ENCODE results near the gene CENPX. TPM values are rescaled to one million over a fixed set of nuclear protein-coding genes. Genes with fewer than 3 reads are reported as not detected.

CENPX gene
- total and polyA plus RNA-seq, 2 of the 13 experiments (the other 11 are each of a cell fraction or from before 2014, with no cell fraction given), result 92.7 to 170 TPM

- 0 out of 2 replicates have a peak, but pooled peaks have one; percentile 8 for TF ChIP-seq SRY (CRISPR knock-in tag; IDR thresholded peaks at IDR 0.05)
- TF ChIP-seq KMT2A (CRISPR knock-in tag; IDR thresholded peaks at IDR 0.05), result no peak
- peak; percentile 78; the same call in 1 of the 2 replicates for TF ChIP-seq STAT5B (CRISPR knock-in tag; IDR thresholded peaks at IDR 0.05)
- TF ChIP-seq, protein P1, sequence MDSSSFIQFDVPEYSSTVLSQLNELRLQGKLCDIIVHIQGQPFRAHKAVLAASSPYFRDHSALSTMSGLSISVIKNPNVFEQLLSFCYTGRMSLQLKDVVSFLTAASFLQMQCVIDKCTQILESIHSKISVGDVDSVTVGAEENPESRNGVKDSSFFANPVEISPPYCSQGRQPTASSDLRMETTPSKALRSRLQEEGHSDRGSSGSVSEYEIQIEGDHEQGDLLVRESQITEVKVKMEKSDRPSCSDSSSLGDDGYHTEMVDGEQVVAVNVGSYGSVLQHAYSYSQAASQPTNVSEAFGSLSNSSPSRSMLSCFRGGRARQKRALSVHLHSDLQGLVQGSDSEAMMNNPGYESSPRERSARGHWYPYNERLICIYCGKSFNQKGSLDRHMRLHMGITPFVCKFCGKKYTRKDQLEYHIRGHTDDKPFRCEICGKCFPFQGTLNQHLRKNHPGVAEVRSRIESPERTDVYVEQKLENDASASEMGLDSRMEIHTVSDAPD (CRISPR knock-in tag; IDR thresholded peaks at IDR 0.05), result 0 out of 2 replicates have a peak, but pooled peaks have one; percentile 25
- TF ChIP-seq, protein P2, sequence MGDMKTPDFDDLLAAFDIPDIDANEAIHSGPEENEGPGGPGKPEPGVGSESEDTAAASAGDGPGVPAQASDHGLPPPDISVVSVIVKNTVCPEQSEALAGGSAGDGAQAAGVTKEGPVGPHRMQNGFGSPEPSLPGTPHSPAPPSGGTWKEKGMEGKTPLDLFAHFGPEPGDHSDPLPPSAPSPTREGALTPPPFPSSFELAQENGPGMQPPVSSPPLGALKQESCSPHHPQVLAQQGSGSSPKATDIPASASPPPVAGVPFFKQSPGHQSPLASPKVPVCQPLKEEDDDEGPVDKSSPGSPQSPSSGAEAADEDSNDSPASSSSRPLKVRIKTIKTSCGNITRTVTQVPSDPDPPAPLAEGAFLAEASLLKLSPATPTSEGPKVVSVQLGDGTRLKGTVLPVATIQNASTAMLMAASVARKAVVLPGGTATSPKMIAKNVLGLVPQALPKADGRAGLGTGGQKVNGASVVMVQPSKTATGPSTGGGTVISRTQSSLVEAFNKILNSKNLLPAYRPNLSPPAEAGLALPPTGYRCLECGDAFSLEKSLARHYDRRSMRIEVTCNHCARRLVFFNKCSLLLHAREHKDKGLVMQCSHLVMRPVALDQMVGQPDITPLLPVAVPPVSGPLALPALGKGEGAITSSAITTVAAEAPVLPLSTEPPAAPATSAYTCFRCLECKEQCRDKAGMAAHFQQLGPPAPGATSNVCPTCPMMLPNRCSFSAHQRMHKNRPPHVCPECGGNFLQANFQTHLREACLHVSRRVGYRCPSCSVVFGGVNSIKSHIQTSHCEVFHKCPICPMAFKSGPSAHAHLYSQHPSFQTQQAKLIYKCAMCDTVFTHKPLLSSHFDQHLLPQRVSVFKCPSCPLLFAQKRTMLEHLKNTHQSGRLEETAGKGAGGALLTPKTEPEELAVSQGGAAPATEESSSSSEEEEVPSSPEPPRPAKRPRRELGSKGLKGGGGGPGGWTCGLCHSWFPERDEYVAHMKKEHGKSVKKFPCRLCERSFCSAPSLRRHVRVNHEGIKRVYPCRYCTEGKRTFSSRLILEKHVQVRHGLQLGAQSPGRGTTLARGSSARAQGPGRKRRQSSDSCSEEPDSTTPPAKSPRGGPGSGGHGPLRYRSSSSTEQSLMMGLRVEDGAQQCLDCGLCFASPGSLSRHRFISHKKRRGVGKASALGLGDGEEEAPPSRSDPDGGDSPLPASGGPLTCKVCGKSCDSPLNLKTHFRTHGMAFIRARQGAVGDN (CRISPR knock-in tag; IDR thresholded peaks at IDR 0.05), result peak; percentile 78
- TF ChIP-seq ARNT2 (CRISPR knock-in tag; IDR thresholded peaks at IDR 0.05; ENCODE audit: low read depth), result peak; percentile 67
- peak; percentile 75; the same call in 1 of the 2 replicates for TF ChIP-seq ZNF350 (CRISPR knock-in tag; IDR thresholded peaks at IDR 0.05; ENCODE audit: borderline replicate concordance, low read depth)
- TF ChIP-seq, protein P3, sequence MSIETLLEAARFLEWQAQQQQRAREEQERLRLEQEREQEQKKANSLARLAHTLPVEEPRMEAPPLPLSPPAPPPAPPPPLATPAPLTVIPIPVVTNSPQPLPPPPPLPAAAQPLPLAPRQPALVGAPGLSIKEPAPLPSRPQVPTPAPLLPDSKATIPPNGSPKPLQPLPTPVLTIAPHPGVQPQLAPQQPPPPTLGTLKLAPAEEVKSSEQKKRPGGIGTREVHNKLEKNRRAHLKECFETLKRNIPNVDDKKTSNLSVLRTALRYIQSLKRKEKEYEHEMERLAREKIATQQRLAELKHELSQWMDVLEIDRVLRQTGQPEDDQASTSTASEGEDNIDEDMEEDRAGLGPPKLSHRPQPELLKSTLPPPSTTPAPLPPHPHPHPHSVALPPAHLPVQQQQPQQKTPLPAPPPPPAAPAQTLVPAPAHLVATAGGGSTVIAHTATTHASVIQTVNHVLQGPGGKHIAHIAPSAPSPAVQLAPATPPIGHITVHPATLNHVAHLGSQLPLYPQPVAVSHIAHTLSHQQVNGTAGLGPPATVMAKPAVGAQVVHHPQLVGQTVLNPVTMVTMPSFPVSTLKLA (IDR thresholded peaks at IDR 0.05), result 0 out of 2 replicates have a peak, but pooled peaks have one; percentile 15
- no peak; the same call in 1 of the 2 replicates for TF ChIP-seq ZNF432 (CRISPR knock-in tag; IDR thresholded peaks at IDR 0.05; ENCODE audit: borderline replicate concordance)
- no peak; the same call in none of the 2 replicates for TF ChIP-seq HMG20A (CRISPR knock-in tag; IDR thresholded peaks at IDR 0.05; ENCODE audit: borderline replicate concordance)
- TF ChIP-seq ZBTB4 (CRISPR knock-in tag; IDR thresholded peaks at IDR 0.05; ENCODE audit: borderline replicate concordance), result peak; percentile 81; the same call in 1 of the 2 replicates
- peak; percentile 31; the same call in 1 of the 3 replicates for TF ChIP-seq MXI1 (IDR thresholded peaks at IDR 0.05; ENCODE audit: borderline replicate concordance, low read depth, low read length)
- TF ChIP-seq MED8 (CRISPR knock-in tag; IDR thresholded peaks at IDR 0.05; ENCODE audit: insufficient replicate concordance), result peak; percentile 42
- no peak for TF ChIP-seq RFXAP (CRISPR knock-in tag; IDR thresholded peaks at IDR 0.05; ENCODE audit: borderline replicate concordance)
- TF ChIP-seq ETV6 (CRISPR knock-in tag; conservative IDR thresholded peaks at IDR 0.05), result peak; percentile 51
- 0 out of 2 replicates have a peak, but pooled peaks have one; percentile 27 for TF ChIP-seq ZNF33A (CRISPR knock-in tag; IDR thresholded peaks at IDR 0.05; ENCODE audit: borderline replicate concordance)
Measured at GRCh38 chr17:81999976-82000802, 22.5 kb downstream of the CENPX start (continued).

Measured in HepG2 (cell line).